NCI-H345 treated with DMSO at 0.1 percent for 48 hours (cell line): ENCODE data around the gene DYRK2.
A peak's percentile ranks its signal among the peaks of the same experiment; 100 is the strongest.

Experiments used
- DNase-seq: peaks from one replicate; lab custom pipeline; 2025; ENCODE audit not compliant: unreplicated experiment; lab: John Stamatoyannopoulos, UW

The DYRK2 gene

GRCh38 chr12:67645601-67646000, 2.9 kb upstream of the DYRK2 start:
- DNase-seq: no peak

GRCh38 chr12:67646775-67647174, 1.8 kb upstream of the DYRK2 start:
- DNase-seq: no peak

- no peak for DNase-seq
Observed at GRCh38 chr12:67647181-67647798, 1.3 kb upstream of the DYRK2 start.

GRCh38 chr12:67647799-67648520, 585 bp upstream of the DYRK2 start:
- DNase-seq: peak; percentile 61

GRCh38 chr12:67649261-67649569, 670 bp downstream of the DYRK2 start:
- no peak for DNase-seq

GRCh38 chr12:67649570-67650387, 1.2 kb downstream of the DYRK2 start:
- no peak for DNase-seq

- no peak for DNase-seq
Observed at GRCh38 chr12:67650388-67651131, 2.0 kb downstream of the DYRK2 start.

GRCh38 chr12:67651132-67651695, 2.7 kb downstream of the DYRK2 start:
- peak; percentile 19 for DNase-seq

- DNase-seq: no peak
Observed at GRCh38 chr12:67655829-67656228, 7.3 kb downstream of the DYRK2 start.

- no peak for DNase-seq
Observed at GRCh38 chr12:67656251-67656650, 7.7 kb downstream of the DYRK2 start.

GRCh38 chr12:67658486-67658885, 9.9 kb downstream of the DYRK2 start:
- no peak for DNase-seq

- DNase-seq: no peak
Observed at GRCh38 chr12:67659292-67659691, 10.7 kb downstream of the DYRK2 start.

GRCh38 chr12:67661311-67662021, 12.9 kb downstream of the DYRK2 start:
- no peak for DNase-seq

- no peak for DNase-seq
Observed at GRCh38 chr12:67662910-67663538, 14.5 kb downstream of the DYRK2 start.

- no peak for DNase-seq
Observed at GRCh38 chr12:67664171-67664570, 15.6 kb downstream of the DYRK2 start.

- DNase-seq: no peak
Observed at GRCh38 chr12:67665679-67666078, 17.1 kb downstream of the DYRK2 start.

GRCh38 chr12:67666605-67667004, 18.1 kb downstream of the DYRK2 start:
- DNase-seq: no peak

- no peak for DNase-seq
Observed at GRCh38 chr12:67667276-67668073, 18.9 kb downstream of the DYRK2 start.

GRCh38 chr12:67669217-67669933, 20.8 kb downstream of the DYRK2 start:
- no peak for DNase-seq
